Hematopoietic multipotent progenitor cell treated with erythropoietin and hydrocortisone succinate and interleukin-3 and kit ligand, for 15 days (in vitro differentiated cells): Measurements from ENCODE around the gene OR4M2.
"Not testable (repeated sequence)": the region's sequence is repeated elsewhere in the genome, so short reads cannot be mapped to it uniquely, and the experiment has no call there.

Experiments used
- DNase-seq: peaks from one replicate; pipeline ENCODE4 v3.0.0-alpha.2; 2015; ENCODE audit warnings: low spot score

The OR4M2 gene

GRCh38 chr15:22080227-22080626, at the start of gene OR4M2:
Gene OR4M2, plus strand, starts transcription at chr15:22080527. Its CDS starts 98 bp downstream, at chr15:22080625.
- not testable (repeated sequence) for DNase-seq

GRCh38 chr15:22069267-22069666, 11.1 kb upstream of the OR4M2 start:
- not testable (repeated sequence) for DNase-seq

GRCh38 chr15:22081386-22081785, 1.1 kb downstream of the OR4M2 start:
- DNase-seq: not testable (repeated sequence)

- not testable (repeated sequence) for DNase-seq
Observed at GRCh38 chr15:22098616-22099253, 18.4 kb downstream of the OR4M2 start.

GRCh38 chr15:22099289-22099891, 19.1 kb downstream of the OR4M2 start:
- not testable (repeated sequence) for DNase-seq

GRCh38 chr15:22122033-22122432, 41.7 kb downstream of the OR4M2 start:
- not testable (repeated sequence) for DNase-seq
